NCI-H82 (cell line): ENCODE data around the gene NPHP4.
"Not testable (repeated sequence)": the region's sequence is repeated elsewhere in the genome, so short reads cannot be mapped to it uniquely, and the experiment has no call there.

Experiments
- DNase-seq: peaks from one replicate; lab custom pipeline; 2025; lab: John Stamatoyannopoulos, UW

The NPHP4 gene

GRCh38 chr1:5855196-5855897 is 136.9 kb downstream of the NPHP4 start:
- no peak for DNase-seq

GRCh38 chr1:5854754-5855153 is 137.5 kb downstream of the NPHP4 start:
- DNase-seq, result no peak

DNA sequence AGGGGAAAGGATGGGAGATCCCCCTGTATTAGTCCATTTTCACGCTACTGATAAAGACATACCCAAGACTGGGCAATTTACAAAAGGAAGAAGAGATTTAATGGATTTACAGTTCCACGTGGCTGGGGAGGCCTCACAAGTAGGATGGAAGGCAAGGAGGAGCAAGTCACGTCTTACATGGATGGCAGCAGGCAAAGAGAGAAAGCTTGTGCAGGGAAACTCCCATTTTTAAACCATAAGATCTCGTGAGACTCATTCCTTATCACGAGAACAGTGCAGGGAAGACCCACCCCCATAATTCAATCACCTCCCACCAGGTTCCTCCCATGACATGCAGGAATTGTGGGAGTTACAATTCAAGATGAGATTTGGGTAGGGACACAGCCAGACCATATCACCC is 138.4 kb downstream of the NPHP4 start:
- DNase-seq, result not testable (repeated sequence)

- DNase-seq, result no peak
These were observed 141.7 kb downstream of the NPHP4 start for GRCh38 chr1:5850503-5850902.

DNA sequence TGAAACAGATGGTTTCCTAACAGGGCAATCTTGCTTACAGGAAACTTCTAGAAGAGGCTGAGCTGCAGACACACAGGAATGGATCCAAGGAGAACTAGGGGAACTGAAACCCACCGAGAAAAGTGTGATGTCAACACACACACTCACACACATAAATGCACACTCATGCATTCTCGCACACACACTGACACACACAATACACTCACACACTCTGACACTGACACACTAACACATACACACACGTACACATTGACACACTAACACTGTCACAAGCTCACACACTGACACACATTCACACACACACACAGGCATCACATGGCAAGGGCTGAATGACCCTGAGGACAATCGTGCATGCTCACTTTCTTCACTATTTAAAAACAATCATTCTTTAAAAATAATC is 142.7 kb downstream of the NPHP4 start:
- DNase-seq, result no peak

GRCh38 chr1:5847013-5847659 is 145.1 kb downstream of the NPHP4 start:
- no peak for DNase-seq

DNA sequence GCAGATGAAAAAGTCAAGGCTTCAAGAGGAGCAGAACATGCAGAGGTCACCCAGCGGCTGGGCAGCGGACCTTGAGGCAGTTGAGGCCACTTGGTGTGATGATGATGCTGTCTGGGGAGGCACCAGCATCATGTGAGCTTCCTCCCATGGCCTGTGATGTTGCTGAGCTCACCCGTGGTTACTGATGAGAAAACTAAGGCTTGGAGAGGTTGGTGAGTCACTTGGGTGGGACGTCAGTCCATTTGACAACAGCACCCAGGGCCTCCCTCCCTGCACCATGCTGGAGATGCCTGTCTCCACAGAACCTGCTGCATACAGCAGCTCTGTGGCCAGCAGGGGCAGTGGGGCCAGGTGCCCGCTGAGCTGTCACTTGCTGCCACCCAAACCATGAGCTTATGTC is 146.8 kb downstream of the NPHP4 start:
- DNase-seq, result no peak

DNA sequence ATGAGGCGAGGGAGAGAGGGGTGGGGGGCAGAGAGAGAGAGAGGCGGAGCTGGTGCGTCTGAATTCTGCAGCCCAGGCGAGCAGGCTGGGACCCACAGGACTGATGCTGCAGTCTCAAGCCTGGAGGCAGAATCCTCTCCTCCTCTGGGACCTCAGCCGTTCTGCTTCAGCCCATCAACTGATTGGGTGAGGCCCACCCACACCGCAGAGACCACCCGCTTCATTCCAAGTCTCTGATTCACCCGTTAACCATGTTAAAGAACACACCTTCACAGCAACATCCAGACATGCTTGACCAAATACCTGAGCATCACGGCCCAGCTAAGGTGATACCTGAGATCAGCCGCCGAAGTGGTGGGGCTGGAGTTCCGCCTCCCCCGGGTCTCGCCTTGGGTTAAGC is 147.8 kb downstream of the NPHP4 start:
- DNase-seq, result no peak

DNA sequence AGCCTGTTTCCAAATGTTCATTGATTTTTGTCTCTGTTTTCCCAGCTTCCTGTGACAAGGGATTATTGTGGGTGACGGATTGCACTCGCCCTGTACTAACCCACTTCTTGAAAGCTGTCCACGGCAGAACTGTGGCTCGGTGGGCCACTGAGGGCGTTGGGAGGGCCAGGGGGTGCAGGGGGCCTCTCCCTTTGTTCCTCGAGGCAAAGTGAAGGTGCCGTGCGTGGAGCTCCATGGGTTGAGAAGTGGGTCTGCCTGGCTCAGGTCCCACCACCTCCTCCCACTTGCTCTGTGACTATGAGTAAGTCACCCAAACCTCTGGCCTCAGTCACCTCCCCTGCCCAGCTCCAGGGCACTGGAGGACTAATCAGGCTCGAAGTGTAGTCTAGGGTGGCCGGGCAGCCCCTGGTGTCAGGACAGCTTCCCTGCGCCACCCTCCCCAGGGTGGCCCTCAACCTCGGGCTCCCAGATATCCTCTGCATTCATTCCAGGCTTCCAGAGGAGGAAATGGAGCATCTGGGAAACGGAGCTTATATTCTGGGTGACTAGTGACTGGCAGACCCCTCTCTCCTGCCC is 148.6 kb downstream of the NPHP4 start:
- DNase-seq, result no peak

- DNase-seq, result no peak
These were observed 149.5 kb downstream of the NPHP4 start for GRCh38 chr1:5842679-5843078.

DNA sequence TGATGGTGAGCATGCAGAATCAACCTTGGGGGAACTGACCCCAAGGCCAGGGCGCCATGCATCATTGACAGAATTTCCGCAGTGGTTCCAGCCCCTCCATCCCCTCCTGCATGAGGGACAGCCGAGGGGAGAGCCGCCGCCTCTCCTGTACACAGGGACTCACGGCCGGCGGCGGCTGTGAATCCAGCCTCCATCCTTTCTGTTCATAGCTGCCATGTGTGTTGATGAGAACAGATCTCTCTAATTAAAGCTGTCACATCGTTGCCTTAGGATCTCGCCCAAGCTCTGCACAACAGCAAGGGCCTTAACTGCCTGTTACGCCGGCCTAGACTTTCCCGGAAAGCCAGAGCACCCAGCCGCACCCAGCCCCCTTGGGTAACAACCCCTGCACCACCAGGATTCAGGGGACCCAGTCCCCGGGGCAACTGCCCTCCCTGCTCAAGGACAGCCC is 151.6 kb downstream of the NPHP4 start:
- DNase-seq, result no peak

DNA sequence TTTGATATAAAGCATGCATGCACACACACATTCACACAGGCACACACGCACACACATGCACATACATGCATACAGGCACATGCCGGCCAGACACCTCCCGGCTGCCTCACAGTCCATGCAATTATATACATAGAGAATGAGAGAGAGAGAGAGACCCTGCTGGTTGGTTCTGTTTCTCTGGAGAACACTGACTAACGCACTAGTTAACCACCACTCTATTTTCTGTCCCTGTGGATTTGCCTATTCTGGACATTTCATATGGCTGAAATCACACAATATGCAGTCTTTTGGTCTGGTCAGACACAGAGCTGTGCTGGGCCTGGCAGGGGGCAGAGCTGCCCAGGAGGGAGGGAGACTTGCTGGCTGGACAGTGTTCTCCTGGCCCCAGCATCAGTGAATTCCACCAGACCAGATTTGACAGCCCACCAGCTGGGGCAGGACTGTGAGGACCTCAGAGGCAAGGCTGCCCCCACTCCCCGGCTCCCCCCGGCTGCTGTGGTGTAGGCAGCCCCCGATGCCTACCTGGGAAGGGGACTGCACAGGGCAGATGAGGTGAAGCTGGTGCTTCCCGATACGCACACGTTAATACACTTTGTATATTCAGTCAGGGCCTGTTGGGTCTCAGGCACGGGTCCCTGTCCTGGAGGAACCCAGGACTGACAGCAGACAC is 152.2 kb downstream of the NPHP4 start:
- no peak for DNase-seq

DNA sequence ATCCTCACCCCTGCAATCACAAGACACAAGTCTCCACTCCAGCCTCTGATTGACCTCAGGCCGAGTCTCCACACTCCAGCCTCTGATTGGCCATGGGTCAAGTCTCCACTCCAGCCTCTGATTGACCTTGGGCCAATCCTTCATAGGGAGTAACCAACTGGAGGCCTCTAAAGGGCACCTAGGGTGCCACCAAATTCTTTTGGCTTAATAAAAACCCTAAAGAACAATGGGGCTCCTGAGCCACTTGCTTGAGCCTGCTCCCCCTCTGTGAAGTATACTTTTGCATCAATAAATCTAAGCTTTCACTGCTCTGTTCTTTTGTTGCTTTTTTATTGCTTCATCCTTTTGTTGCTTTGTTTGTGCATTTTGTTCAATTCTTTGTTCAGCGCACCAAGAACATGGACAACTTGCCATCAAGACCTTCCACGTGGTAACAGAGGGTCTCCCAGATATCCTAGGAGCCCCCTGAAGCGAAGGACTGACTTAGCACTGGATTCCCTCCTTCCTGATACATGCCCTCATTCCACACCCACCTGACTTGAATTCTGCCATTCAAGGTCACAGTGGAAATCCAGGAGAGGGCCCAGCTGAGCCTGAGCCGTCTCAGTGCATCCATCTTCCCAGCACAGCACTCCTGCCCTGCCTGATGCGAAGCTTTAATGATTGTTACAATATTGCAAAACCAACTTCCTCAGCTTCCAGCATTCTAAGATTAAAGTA is 152.9 kb downstream of the NPHP4 start:
- DNase-seq, result no peak

DNA sequence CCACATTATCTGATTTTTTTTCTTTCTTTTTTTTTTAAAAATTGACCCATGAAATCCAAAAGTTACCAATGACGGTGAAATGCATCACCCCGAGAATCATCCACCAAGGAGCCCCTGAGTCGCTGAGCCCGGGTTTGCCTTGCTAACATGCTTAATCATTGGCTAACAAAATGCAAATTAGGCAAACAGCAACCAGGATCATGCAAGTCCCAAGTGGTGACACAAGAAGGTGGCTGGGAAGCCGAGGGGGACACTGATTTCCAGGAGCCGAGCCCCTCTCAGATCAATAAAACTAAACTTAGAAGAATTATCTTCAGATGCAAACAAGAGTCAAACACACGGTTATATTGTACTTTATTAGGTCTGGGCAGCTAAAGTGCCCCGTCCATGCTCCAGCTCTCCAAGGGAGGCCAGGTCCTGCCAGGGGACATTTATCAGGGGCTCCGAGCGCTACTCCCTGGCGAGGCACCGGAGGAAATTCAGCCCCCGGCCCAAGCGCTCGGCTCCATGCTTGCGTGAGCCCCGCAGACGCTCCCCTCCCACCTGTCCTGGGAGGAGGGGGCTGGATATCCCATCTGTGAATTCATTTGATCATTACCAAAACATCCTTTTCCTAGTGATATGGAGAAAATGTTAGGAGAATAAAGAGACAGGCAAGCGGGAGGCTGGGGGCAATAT is 154.1 kb downstream of the NPHP4 start:
- DNase-seq, result no peak

DNA sequence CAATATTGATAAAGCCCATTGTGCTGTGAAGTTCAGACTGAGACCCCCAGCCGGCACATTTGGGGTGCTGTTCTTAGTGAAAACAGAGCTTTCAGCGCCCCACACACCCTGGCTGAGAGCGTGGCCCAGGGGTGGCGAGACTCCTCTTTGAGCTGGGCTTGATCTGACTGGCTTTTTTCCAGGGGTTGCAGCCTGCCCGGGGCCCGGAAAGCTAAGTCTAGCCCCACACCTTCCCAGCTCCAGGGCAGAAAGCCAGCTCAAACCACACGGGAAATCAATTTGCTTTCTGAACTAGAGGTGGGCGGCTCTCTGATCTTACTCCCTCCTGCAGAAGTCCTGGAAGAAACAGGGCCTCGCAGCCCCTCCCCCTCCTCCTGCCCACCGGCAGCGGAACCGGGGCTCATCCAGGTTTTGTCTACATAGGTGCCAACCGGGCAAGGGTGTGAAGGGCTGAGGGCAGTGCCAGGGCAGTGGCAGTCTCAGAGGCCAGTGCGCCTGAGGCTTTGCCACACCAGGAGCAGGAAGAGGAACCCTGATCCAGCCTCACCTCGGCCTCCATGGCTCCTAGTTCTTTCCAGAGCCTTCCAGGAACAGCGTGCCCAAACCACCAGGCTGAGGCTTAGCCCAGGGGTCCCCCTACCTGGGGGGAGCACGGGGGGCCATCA is 155.3 kb downstream of the NPHP4 start:
- DNase-seq, result no peak

DNA sequence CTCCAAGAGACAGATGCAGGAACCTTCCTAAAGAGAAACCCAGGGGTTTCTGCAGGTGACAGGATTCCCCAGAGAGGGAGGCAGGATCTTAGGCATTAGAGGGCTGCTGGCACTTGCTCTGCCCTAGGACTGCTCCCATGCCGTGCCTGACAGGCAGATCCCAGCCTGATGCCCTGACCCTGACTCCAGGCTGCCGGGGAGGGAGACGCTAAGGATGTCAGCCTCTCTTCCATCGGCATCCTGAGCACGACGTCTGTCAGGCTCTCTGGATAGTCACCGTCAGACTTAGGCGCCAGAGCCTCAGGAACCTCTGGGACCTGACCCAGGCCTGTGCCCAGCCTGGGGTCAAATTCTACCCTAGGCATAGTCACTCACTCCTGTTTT is 157.1 kb downstream of the NPHP4 start:
- DNase-seq, result no peak

GRCh38 chr1:5834477-5835178 is 157.6 kb downstream of the NPHP4 start:
- DNase-seq, result no peak

DNA sequence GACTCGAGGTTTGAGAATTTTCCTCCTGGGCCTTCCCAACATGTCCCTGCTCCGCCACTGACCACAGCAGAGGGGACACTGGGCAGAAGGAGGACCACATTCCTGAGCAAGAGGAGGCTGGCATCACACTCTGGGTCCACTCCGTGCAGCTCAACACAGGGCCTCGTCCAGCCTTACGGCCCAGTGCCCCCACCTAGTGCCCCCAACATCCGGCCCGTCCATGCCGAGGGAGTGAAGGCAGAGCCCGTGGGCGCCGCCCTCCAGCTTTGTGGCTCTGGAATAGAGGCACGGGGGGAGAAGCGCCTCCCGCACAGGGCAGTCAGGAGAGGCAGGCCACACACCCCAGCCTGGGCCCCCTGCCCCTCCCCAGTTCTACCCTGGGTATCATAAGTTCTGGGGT is 158.3 kb downstream of the NPHP4 start:
- no peak for DNase-seq

DNA sequence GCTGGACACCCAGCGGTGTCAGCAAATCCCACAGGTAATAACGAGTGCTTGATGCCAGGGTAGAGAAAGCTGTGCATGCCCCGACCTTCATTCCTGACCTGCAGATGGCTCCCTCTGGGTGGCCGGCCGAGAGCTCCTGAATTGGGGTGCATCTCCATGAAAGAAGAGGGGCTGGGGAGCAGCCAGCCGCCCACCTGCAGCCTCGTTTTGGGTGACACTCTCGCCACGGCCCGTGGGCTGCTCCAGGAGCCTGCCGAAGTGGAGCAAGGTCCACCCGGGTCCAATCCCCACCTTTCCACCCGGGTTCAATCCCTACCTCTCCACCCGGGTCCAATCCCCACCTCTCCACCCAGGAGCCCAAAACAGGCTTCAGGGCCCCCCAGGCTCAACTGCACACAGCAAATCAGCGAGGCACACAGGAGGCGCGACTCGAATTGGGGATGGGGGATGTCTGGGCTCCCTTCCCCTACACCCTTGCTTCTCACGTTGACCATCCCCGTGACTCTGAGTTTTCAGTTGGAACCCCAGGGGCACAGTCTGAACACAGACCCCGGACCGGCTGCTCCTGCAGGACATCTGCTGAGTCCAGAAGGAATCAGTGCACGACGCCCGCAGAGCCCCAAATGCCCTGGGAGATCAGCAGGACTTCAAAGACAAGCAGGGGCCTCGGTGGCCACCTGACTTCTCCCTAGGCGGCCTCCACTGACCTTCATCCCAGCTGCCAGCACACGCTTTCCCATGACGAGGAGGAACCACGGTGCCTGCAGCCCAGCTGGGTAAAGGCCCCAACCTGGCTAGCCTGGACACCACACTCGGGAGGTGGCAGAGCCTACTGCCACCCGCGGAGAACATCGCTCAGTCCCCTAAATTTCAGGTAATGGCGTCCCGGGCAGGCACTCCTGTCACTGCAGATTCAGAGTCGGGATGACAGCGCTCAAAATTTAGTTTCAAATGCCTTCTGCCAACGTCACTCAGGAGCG is 159.0 kb downstream of the NPHP4 start:
- no peak for DNase-seq
